Astrocyte (in vitro differentiated cells and primary cell): ENCODE data around the gene ZHX3.

Experiments
- EZH2 ChIP-seq: IDR thresholded peaks from 2 replicates; pipeline ENCODE4 v1.6.1; 2012; ENCODE audit warnings: mild to moderate bottlenecking, low read length, inconsistent platforms; ENCODE audit not compliant: insufficient read depth
- TF ChIP-seq, protein P1 (sequence below): IDR thresholded peaks from 2 replicates; pipeline ENCODE4 v1.5.1; 2011; ENCODE audit warnings: low read depth, mild to moderate bottlenecking, inconsistent platforms, low read length, moderate library complexity; ENCODE audit not compliant: insufficient read depth

DNA sequence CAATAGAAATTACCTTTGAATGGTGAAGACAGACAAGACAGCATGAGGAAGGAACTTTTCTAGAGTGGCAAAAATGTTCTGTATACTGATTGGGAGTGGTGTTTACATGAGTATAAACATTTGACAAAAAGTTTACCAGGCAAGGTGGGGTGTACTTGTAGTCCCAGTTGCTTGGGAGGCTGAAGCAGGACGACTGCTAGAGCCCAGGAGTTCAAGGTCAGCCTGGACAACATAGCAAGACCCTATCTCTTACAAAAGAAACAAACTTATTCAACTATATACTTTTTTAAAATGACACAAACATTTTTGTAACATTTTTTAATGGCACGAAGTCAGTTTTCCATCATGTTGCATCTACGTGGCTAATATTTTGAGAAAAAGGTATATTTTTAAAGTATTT is 40.5 kb downstream of the ZHX3 start:
- TF ChIP-seq, protein P1, sequence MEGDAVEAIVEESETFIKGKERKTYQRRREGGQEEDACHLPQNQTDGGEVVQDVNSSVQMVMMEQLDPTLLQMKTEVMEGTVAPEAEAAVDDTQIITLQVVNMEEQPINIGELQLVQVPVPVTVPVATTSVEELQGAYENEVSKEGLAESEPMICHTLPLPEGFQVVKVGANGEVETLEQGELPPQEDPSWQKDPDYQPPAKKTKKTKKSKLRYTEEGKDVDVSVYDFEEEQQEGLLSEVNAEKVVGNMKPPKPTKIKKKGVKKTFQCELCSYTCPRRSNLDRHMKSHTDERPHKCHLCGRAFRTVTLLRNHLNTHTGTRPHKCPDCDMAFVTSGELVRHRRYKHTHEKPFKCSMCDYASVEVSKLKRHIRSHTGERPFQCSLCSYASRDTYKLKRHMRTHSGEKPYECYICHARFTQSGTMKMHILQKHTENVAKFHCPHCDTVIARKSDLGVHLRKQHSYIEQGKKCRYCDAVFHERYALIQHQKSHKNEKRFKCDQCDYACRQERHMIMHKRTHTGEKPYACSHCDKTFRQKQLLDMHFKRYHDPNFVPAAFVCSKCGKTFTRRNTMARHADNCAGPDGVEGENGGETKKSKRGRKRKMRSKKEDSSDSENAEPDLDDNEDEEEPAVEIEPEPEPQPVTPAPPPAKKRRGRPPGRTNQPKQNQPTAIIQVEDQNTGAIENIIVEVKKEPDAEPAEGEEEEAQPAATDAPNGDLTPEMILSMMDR, result no peak
- no peak for TF ChIP-seq EZH2
